Hematopoietic multipotent progenitor cell treated with erythropoietin and hydrocortisone succinate and interleukin-3 and kit ligand, for 6 days (in vitro differentiated cells): ENCODE results near the gene ARHGAP44.
A peak's percentile ranks its signal among the peaks of the same experiment; 100 is the strongest.

ENCODE experiments used
- DNase-seq: peaks from one replicate; pipeline ENCODE4 v3.0.0-alpha.2; 2015

ARHGAP44 gene

DNA sequence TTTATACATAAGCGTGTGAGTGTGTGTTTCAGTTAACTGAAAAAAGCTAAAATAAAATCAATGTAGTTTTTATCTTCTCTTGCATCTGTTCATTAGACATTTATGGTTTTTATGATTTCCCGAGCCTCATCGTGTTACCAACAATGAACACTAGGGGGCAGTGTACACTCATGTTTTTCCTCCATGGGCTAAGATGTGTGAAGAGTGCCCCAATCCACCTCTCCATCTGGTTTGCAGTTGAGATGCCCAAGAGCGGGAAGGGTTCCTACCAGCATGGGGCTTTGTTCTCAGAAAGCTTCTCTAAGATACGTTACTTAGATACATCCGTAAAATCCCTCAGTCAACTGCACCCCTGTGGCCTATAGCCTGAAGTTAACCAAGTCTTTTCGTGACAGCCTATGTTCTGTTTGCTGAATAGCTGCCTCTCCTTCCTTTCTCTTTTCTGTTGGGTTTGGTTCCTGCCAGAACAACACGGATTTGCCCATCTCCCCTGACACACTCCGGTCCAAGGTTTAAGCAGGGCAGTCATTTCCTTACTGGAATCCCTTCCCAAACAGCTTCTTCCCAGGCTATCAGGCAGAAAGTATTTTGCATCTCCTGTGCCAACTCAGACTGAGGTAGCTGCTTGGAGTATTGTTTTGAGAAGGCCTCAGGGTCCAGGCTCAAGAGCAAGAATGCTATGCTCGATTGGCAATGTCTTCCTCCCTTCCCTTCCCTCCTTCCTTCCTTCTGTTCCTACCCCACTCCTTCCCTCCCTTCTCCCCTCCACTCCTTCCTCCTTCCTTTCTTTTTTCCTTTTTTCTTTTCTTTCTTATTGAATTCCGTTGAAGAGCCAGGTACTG lies 241.4 kb downstream of the ARHGAP44 start:
- peak; percentile 82 for DNase-seq

DNA sequence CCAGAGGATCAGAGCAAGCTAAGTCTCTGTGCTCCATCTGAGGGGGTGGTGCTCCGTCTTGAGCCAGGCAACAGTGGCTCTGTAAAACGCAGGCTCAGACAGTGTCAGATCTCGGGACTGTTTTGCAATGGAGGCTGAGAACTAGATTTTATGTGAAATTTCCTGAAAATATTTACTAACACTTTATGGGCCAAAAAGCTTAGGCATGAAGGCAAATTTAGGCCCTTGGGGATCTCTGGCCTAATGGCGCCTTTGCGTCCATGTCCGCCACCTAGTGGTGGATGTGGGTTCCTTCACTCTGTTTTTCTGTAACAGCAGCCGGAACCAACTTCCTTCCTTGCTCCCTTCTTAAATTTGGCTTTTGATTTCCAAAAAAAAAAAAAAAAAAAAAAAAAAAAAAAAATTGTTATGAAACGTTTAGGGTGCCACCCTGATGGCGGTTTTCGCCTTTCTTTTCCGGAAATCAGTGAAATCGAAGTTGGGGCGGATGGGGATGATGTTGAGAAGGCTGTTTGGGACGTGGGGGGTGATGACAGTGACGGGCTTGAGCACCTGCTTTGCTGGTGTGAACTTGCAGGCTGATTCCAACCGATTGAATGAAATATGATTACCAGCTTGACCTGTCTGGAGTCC lies 242.5 kb downstream of the ARHGAP44 start:
- DNase-seq = peak; percentile 84

GRCh38 chr17:13035420-13035819 lies 246.1 kb downstream of the ARHGAP44 start:
- DNase-seq = no peak

DNA sequence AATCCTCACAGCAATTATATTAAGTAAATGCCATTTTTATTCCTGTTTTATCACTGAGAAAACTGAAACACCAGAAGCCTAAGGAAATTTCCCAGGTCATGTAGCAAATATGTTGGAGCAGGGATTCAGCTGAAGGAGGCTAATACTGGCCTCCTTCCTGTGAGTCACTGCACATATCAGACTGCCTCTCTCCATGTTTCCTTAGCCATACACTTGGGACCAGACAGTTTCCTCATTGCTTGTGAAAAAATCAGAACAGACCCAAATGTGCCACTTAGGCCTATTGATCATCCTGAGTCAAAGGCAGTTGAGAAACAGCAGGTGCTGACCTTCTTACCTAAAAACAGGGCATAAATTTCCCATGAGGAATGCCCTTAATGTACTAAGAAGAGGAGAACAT lies 247.5 kb downstream of the ARHGAP44 start:
- DNase-seq = no peak

DNA sequence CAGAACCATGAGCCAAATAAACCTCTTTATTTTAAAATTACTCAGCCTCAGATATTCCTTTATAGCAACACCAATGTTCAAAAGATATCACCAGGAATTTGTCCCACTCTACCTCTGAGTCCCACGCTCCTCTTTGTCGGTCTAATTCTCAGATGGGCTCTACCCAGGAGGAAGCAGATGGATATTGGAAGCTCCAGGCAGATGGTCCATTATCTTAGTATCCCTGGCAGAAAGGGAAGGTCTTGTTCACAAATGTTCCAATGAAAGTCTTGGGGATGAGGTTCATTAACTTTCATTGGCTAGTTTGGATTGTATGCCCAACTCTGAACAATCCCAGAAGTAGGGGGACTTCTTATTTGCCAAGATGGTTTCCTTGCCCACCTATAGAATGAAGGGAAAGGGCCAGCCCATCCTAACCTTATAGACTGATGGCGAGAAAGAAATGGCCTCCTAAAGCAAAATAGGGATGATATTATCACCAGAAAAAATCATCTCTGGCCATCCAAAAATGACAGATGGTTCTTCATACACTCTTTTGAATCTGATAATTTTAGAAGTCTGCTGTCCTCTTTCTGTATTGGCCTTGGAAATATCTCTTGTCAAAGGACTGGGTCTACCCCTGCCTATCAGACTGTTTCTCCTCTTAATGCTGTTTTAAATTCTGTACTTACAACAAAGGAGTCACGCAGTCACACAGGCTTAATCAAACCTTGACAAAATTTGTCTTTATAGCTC lies 249.8 kb downstream of the ARHGAP44 start:
- no peak for DNase-seq
